ENCODE data around the gene EHMT1. TPM values are rescaled to one million over a fixed set of nuclear protein-coding genes. Genes with fewer than 3 reads are reported as not detected.

The EHMT1 gene
- total RNA-seq, 2 donors from 2014 or later = 56.2 to 97.9 TPM

DNA sequence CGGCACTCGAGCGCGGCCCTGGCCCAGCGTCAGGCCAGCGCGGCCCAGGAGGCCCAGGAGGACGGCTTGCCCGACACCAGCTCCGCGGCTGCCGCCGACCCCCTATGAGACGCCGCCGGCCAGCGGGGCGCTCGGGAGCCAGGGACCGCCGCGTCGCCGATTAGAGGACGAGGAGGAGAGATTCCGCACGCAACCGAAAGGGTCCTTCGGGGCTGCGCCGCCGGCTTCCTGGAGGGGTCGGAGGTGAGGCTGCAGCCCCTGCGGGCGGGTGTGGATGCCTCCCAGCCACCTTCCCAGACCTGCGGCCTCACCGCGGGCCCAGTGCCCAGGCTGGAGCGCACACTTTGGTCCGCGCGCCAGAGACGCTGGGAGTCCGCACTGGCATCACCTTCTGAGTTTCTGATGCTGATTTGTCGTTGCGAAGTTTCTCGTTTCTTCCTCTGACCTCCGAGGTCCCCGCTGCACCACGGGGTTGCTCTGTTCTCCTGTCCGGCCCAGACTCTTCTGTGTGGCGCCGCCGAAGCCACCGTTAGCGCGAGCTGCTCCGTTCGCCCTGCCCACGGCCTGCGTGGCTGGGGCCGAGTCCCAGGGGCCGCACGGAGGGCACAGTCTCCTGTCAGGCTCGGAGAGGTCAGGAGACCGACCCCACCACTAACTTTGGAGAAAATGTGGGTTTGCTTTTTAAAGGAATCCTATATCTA is 216.2 kb downstream of the EHMT1 start:
- H3K9ac ChIP-seq (ENCODE audit: low read depth in 2 of 2, low read length in 2 of 2) = no peak overlapping the region
- no peak for DNase-seq
- peaks cover 12% of the 10 kb centered on the region for H3K36me3 ChIP-seq
- H3K27ac ChIP-seq = no peak overlapping the region
- H3K9me3 ChIP-seq = no peaks in the 10 kb centered on the region
- no peak for TF ChIP-seq CTCF (IDR thresholded peaks at IDR 0.05)
- H3K27me3 ChIP-seq = no peaks in the 10 kb centered on the region
- intact Hi-C loops (cut with DNase I) = no loop called here
- H3K4me3 ChIP-seq = no peak overlapping the region
- H3K4me1 ChIP-seq = no peaks in the 10 kb centered on the region

DNA sequence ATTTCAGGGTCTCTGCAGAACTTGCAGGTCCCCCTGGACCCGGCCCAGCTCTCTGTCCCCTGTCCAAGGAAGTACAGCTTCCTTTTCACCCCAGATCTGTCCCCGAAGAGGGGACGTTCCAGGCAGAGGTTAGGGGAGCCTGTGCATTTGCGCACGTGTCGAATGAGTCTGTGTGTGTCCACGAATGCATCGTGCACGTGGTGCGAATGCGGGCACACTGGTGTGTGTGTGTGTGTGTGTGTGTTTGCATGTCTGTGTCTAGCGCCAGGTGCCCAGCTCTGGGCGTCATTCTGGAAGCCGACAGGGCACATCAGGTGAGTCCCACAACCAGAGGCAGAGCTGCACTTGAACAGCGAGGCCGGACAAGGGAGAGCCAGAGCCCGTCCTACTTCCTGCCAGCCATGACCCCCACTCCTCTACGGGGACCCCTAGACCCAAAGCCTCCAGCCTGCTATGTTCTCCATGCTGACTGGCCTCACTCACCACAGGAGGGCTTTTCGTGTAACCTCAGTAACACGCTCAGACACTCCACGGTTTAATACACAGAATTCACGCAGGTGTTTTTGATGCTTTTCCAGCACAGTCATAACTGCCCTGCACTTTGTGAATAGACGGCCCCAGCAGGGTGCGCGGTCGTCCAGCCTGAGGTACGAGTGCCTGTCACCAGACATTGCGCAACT is 217.5 kb downstream of the EHMT1 start:
- peaks cover 12% of the 10 kb centered on the region for H3K36me3 ChIP-seq

DNA sequence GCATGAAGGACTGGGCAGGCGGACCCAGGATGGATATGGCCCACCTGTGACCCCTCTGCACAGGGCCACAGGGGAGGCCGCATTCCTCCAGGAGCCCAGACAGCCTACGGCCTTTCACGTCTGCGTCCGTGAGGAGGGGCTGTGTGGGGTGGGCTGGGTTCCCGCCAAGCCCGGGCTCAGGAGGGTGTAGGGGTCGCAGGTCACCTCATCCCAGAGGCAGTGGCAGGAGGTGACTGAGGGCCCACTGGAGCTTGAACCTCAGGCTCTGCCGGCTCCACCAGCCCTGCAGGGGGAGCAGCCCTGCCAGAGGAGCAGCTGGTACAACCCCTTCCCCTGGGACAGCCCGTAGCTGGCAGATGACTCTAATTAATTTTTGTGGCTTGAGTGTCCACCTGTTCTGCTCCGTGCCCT is 218.0 kb downstream of the EHMT1 start:
- Histone ChIP-seq H3K4me3 (no peak overlapping the region), H3K27ac (no peak overlapping the region), H3K4me1 (no peaks in the 10 kb centered on the region), H3K36me3 (peaks cover 12% of the 10 kb centered on the region), H3K27me3 (no peaks in the 10 kb centered on the region), H3K9me3 (no peaks in the 10 kb centered on the region), H3K9ac (ENCODE audit: low read depth in 2 of 2, low read length in 2 of 2) (no peak overlapping the region)
- TF ChIP-seq CTCF (IDR thresholded peaks at IDR 0.05) = no peak
- no peak for DNase-seq
- intact Hi-C loops (cut with DNase I) = no loop called here

More for the DNA sequence above, 217.5 kb downstream of the EHMT1 start:
- Histone ChIP-seq H3K9me3 (no peaks in the 10 kb centered on the region), H3K4me3 (no peak overlapping the region), H3K9ac (ENCODE audit: low read depth in 2 of 2, low read length in 2 of 2) (no peak overlapping the region), H3K4me1 (no peaks in the 10 kb centered on the region), H3K27ac (no peak overlapping the region), H3K27me3 (no peaks in the 10 kb centered on the region)
- no peak for TF ChIP-seq CTCF (IDR thresholded peaks at IDR 0.05)
- intact Hi-C loops (cut with DNase I) = no loop called here
- DNase-seq = no peak

DNA sequence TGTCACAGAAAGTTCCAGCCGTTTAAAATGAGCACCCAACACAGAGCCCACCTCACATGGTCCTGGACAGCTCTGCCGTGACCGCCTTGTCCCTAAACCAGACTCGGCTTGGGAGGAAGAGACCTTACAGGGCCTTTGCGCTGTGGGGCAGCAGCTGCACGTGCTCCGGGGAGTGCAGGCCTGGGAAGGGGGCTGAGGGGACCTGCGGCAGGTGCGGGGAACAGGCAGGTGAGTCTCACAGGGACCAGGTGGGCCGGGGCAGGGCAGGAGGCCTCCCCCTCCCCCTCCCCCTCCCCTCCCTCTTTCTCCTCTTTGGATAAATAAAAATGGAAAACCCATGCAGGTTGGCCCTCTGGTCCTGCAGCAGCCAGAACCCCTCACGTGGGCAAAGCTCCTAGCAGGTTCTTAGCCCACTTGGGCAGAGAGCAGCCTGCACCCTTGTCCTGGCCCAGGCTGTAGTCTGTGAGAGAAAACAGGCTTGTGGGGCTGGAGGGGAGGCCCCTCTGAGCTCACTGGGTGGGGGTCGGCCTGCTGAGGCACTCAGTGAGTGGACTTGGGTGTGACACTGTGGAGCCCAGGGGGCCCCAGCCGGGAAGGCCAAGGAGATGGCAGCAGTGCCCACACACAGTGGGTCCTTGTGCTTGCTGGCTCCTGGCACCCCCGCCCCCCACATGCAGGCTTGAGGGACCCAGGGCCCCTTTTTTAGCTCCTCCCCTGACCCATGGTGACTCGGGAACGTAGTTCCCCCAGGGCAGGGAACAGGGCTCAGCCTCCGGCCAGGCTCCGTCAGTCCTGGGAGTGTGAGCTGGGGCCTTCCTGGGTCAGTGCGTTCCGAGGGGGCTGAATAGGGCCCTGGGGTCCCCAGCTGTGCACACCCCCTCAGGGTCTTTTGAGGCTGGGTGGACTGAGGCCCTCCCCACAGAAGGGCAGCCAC is 218.8 kb downstream of the EHMT1 start:
- Histone ChIP-seq H3K36me3 (peaks cover 12% of the 10 kb centered on the region), H3K27ac (no peak overlapping the region), H3K4me3 (no peak overlapping the region), H3K4me1 (no peaks in the 10 kb centered on the region), H3K9me3 (no peaks in the 10 kb centered on the region), H3K27me3 (no peaks in the 10 kb centered on the region), H3K9ac (ENCODE audit: low read depth in 2 of 2, low read length in 2 of 2) (no peak overlapping the region)
- TF ChIP-seq CTCF (IDR thresholded peaks at IDR 0.05) = no peak
- intact Hi-C loops (cut with DNase I) = no loop called here
- no peak for DNase-seq

DNA sequence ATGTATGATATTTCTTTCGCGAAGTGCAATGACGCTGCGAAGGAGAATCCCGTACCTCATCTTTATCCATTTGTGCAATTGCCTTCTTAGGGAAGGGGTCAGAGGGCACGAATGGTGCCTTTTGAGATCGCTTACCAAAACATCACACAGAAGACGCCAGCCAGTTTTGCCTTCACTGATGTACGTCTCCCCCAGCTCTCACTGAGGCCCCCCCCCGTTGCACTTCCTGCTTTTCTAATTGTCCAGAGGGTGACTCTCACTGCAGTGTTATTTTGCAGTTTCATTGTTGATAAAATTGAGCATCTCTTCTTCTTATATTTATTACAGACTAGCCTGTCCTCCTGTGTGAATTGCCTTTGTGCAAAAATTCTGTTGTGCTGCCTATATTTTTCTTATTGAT is 219.8 kb downstream of the EHMT1 start:
- Histone ChIP-seq H3K36me3 (peaks cover 12% of the 10 kb centered on the region), H3K4me3 (no peak overlapping the region), H3K27ac (no peak overlapping the region), H3K4me1 (no peaks in the 10 kb centered on the region), H3K9me3 (no peaks in the 10 kb centered on the region), H3K27me3 (no peaks in the 10 kb centered on the region), H3K9ac (ENCODE audit: low read depth in 2 of 2, low read length in 2 of 2) (no peak overlapping the region)
- no peak for DNase-seq
- no peak for TF ChIP-seq CTCF (IDR thresholded peaks at IDR 0.05)
- intact Hi-C loops (cut with DNase I) = no loop called here

All from colonic mucosa (tissue), 4 donors.